NOMO-1 (cell line): ENCODE data around the gene NLN.
A peak's percentile ranks its signal among the peaks of the same experiment; 100 is the strongest.

Experiments
- DNase-seq, 2 experiments: peaks; one replicate each; lab custom pipeline; 2025; ENCODE audit not compliant: unreplicated experiment in 2 of 2; lab: John Stamatoyannopoulos, UW

The NLN gene

GRCh38 chr5:65721720-65722574 lies at the start of gene NLN, which contains the start of gene SGTB:
Gene NLN (plus strand): TSS chr5:65722205. CDS start chr5:65722374, 169 bp downstream.
Gene SGTB (minus strand): TSS chr5:65722109. CDS start chr5:65720807, 1,302 bp downstream.
- DNase-seq, result peak; percentile 59 to 79

DNA sequence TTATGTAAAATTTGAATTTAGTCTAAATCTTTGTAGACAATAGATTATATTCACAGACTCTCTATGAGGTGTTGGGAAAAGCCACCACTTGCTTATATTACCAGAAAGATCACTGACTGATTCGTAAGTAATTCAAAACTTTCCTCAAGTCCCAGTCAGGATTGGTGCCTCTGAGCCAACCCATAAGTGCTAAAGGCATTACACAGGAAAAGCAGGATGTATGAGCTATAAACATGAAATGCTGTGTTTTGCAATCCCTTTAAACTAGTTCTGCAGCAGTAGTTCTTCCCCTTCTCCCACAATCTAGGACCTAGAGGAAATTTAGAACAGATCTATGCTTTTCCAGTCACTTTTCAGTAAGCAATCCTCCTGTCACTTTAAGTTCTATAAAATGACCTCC lies 49.2 kb upstream of the NLN start:
- DNase-seq, result peak in 1 of 2 experiments; percentile 12

DNA sequence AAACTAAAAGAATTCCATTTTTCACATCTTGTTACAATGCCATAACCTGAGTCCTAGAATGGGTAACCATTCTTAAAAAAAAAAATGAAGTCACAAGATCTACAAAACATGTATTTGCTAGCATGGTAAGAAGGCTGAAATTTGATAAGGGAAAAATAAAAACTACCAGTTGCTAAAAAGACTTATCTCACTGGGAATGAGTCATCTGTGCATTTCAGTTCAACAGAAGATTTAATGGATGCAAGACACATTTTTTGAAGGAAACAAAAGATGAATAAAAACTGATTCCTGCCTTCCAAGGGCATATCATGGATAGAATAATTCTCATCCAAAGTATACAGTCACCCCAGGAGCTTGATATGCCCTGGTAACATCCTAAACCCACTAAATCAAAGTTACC lies 47.3 kb upstream of the NLN start:
- DNase-seq, result no peak

- peak in 1 of 2 experiments; percentile 19 for DNase-seq
Measured at GRCh38 chr5:65676056-65676455, 45.9 kb upstream of the NLN start.

GRCh38 chr5:65682148-65682547 lies 39.9 kb upstream of the NLN start:
- DNase-seq, result no peak

GRCh38 chr5:65693121-65693520 lies 28.9 kb upstream of the NLN start:
- DNase-seq, result no peak

DNA sequence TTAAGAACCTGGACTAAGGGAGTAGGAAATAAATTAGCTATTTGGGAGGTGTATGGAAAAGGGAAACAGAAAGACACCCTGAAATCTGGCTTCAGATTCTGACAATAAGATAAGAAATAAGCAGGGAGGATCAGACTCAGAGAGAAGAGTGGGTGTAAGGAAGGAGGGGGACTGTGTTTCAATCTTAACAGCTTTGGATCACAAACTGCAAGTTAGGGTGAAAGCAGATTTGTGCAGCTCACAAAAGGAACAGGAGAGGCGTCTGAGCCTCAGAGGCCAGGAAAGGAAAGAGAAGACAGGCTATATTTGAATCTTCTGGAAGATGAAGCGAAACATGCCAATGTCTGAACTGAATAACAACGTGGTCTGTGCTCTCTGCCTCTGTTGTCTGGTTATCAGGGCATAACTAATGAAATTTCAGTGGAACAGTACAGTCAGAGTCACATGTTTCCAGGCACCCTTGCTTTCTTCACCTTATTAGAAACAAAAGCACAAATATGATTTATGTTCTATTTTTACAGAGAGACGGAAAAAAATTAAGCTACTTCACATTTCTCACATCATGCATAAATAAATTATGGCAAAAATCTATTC lies 26.7 kb upstream of the NLN start:
- no peak for DNase-seq

DNA sequence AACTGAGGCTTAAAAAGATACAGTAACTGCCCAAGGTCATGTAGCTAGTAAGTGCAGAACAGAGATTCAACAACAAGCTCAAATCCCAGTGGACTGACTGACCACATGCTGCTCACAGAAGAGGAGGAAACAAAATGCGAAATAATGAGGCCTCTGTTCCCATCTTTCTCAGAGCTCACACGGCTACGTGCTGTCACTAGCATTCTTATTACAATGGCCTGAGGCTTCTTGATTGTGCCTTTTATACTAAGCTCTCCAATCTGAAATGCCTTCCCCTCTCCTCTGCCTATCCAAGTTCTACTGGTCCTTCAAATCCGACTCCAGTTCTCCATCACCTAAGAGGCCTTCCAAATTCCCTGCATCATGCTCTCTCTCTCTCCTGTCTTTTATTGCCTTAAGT lies 26.1 kb upstream of the NLN start:
- DNase-seq, result no peak

DNA sequence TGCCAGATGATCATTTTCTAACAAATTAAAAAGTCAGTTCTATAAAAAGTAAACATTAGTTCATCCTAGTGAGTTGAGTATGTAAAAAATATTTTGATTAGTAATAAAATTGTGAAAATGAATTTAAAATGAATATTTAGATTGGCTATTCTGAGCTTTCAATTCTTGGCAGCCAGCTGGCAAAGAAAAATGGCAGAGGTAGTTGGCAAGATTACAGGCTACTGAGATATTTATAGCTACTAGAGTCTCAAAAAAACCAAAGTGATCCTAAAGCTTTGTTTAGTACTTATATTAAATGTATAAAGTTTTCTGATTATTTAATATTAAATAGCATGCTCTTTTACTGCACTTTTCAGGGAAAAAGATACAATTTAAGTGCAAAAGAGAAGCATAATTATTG lies 25.1 kb upstream of the NLN start:
- no peak for DNase-seq

GRCh38 chr5:65699338-65699737 lies 22.7 kb upstream of the NLN start:
- no peak for DNase-seq

DNA sequence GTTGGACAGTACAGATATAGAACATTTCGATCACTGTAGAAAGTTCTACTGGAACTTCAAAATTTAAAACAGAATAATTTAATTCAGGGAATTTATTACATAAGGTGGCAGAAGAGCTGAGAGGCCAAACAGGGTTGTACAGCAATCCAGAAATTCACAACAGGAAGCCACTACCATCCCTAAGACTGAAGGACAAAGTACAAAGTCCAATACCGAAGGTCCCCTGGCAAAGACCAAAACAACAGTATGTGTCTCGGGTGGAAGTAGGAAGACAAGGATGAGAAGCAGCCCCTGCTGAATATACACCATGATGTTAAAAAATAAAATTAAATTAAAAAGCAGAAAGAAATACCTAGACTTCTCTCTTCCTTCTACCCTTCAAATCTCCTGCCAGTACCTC lies 20.0 kb upstream of the NLN start:
- DNase-seq, result no peak

DNA sequence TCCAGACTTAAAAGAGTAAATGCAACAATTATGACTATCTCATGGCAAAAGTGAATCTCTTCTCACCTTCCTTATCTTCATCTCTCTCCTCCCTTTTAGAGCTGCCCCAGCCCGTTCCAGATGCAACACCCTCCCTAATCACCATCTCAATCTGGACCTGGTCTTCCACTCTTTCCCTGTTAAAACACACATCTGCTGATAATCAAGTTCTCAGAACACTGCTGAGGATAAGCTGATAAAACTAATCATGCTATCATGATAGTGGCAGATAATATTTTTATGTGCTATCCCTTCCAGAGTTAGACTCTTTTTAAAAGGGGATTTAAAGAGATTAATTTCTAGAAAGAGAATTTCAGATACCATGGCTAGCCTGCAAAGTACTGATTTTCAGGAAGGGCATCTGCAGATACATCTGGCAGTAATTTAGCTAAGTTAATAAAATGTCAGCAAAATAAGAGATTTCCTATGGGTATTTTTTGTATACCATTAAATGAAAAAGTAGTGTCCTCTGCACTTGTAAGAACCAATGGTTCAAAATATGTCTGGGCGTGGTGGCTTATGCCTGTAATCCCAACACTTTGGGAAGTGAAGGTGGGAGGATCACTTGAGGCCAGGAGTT lies 17.3 kb upstream of the NLN start:
- no peak for DNase-seq

- DNase-seq, result no peak
Measured at GRCh38 chr5:65707663-65708062, 14.3 kb upstream of the NLN start.

DNA sequence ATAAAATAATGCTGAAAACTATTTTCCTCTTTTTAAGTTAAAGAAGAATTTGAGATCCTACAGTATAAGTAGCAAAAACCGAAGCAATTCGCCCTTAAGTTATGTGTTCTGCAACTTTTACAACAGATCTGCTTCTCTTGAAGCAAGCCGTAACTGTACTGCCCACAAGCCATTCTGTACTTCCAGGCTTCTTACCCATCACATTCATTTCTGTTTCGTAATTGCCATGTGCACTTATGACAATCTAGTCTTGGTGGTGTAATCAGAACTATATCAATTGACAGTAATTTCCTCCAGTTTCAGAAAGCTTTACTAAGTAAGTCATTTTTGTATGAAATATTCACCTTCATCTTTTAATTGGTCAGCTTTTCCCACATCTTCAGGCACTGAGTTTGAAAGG lies 13.9 kb upstream of the NLN start:
- peak; percentile 52 to 73 for DNase-seq

DNA sequence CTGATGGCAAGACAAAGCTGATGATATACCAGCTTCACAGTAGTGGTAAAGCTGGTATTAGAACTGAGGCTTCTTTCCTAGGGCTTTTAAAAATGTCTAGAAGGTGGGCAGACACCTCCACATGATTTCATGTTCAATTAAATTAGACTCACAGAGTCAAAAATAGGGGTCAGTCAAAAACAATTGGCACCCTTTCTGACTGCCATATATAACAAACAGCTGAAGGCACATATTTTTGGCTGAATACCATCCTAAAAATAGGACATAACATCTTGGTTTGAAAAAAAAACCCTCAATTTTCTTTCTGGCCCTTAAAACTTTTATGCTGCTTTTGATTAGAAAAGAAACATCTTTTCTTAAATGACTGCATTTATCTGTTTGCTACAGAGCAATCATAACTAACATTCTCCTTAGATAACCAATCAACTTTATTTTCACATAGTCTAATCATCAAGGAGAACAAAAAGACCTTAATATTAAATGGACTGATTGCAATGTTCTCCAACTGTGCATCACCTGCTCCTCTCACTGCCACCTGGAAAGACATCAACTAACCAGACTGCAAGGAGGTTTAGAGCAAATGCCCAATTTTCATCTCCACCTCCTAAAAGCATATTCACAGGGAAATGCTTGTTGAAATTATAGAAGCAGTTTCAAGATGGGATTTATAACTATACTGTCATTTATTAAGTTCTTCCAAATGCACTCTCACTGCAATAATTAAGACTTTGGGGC lies 3.3 kb upstream of the NLN start:
- no peak for DNase-seq

- DNase-seq, result peak in 1 of 2 experiments; percentile 35
Measured at GRCh38 chr5:65721050-65721719, 820 bp upstream of the NLN start.

DNA sequence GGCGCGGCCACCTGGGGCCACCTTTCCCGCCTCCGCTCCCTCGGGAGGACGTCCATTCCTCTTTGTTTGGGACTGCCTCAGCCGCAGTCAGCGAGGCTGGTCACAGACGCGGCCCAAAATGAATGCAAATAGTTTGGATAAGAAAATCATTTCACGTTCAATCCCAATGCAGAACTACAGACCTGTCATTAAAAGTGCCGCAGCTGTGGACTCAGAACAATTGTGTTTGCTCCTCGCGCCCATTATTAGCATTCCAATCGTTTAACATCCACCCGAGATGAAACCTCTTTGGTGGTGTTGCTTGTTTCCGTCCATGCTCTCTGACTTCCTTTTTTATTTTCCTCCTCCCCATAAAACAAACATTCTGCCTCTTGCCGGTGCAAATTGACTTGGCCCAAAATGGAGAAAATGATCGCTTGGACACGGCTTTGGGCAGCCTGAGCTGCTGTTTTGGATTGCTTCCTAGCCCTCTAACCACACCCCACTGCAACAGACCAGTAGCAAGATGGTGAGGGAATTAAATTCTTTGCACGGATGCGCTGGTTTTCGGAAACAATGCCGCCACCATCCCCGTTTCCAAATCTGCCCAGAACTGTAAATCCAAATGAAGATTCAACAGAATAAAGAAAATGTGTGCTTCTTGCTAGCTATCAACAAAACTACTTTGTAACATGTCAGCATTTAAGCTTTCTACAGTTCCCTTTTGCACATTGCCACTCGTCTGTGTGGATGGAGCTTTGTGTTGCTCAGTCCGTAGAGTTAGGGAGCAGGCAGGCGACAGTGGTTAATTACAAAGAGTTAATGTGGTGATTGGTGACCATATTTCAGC lies 784 bp downstream of the NLN start:
- peak; percentile 54 to 70 for DNase-seq

DNA sequence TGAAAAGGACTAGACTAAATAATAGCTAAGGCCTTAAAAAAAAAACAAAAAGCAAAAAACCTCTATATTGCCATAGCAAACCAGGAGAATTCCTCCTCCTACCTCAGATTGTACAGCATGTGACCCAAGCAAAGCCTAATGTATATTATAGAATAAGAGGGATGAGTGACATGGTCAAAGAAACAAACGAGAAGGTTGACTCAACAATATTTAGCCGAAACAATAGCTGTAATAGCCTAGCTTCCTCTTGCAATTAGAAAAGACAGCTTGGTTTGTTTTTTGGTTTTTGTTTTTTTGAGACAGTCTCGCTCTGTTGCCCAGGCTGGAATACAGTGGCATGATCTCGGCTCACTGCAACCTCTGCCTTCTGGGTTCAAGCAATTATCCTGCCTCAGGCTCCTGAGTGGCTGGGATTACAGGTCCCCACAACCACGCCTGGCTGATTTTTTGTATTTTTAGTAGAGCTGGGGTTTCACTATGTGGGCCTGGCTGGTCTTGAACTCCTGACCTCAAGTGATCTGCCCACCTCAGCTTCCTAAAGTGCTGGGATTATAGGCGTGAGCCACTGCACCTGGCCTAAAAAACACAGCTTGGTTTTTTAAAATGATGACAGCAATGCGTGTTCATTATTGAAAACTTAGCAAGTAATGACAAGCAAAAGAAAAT lies 5.6 kb downstream of the NLN start:
- DNase-seq, result no peak

GRCh38 chr5:65728218-65728617 lies 6.2 kb downstream of the NLN start:
- DNase-seq, result no peak
